GM18508 (cell line): ENCODE data around the gene KCNH2.
"Not testable (repeated sequence)": the region's sequence is repeated elsewhere in the genome, so short reads cannot be mapped to it uniquely, and the experiment has no call there.

Experiments
- ATAC-seq: cut with Tn5 transposase; IDR thresholded peaks from one replicate; pipeline ENCODE4 v1.9.1; 2021; ENCODE audit warnings: moderate number of reproducible peaks; ENCODE audit not compliant: insufficient read depth, unreplicated experiment

KCNH2 gene

GRCh38 chr7:150978126-150978789, at the start of gene KCNH2:
Gene KCNH2 (minus strand): TSS chr7:150978321. CDS start chr7:150977913, 408 bp downstream.
- ATAC-seq, result no peak

- not testable (repeated sequence) for ATAC-seq
Observed at GRCh38 chr7:151027728-151028130, 49.6 kb upstream of the KCNH2 start.

- ATAC-seq, result not testable (repeated sequence)
Observed at GRCh38 chr7:151026771-151027727, 48.9 kb upstream of the KCNH2 start.

GRCh38 chr7:151025924-151026671, 48.0 kb upstream of the KCNH2 start:
- ATAC-seq, result no peak

GRCh38 chr7:151024435-151025056, 46.4 kb upstream of the KCNH2 start, which contains the start of gene ATG9B:
Gene ATG9B (minus strand): TSS chr7:151024494. CDS start chr7:151024423, 71 bp downstream.
- no peak for ATAC-seq

GRCh38 chr7:151023232-151023631, 45.1 kb upstream of the KCNH2 start:
- ATAC-seq, result no peak

GRCh38 chr7:151020231-151020630, 42.1 kb upstream of the KCNH2 start:
- ATAC-seq, result no peak

- ATAC-seq, result no peak
Observed at GRCh38 chr7:151019130-151019447, 41.0 kb upstream of the KCNH2 start.

GRCh38 chr7:151018421-151019129, 40.5 kb upstream of the KCNH2 start:
- no peak for ATAC-seq

- no peak for ATAC-seq
Observed at GRCh38 chr7:151017953-151018420, 39.9 kb upstream of the KCNH2 start.

GRCh38 chr7:151017370-151017952, 39.3 kb upstream of the KCNH2 start:
- no peak for ATAC-seq

- ATAC-seq, result no peak
Observed at GRCh38 chr7:151016942-151017341, 38.8 kb upstream of the KCNH2 start.

GRCh38 chr7:151016505-151016904, 38.4 kb upstream of the KCNH2 start:
- no peak for ATAC-seq

- ATAC-seq, result no peak
Observed at GRCh38 chr7:151015967-151016366, 37.8 kb upstream of the KCNH2 start.

GRCh38 chr7:151014950-151015349, 36.8 kb upstream of the KCNH2 start:
- no peak for ATAC-seq

GRCh38 chr7:151013733-151014497, 35.8 kb upstream of the KCNH2 start:
- no peak for ATAC-seq

GRCh38 chr7:151013356-151013732, 35.2 kb upstream of the KCNH2 start:
- no peak for ATAC-seq

GRCh38 chr7:151012911-151013347, 34.8 kb upstream of the KCNH2 start:
- ATAC-seq, result no peak
